A673 (cell line): ENCODE measurements around the gene FAM118B.

ENCODE experiments used
- CTCF ChIP-seq: fragments of 300-800, 200-600 bp; sonication (generic); conservative IDR thresholded peaks from 2 replicates; pipeline ENCODE4 v1.5.1; 2017; ENCODE audit warnings: low read depth, mild to moderate bottlenecking, antibody characterized with exemption, low read length, moderate library complexity, mixed read lengths
- EZH2 ChIP-seq: fragments of 200-600 bp; sonication (generic); IDR thresholded peaks from 2 replicates; pipeline ENCODE4 v1.6.1; 2017; ENCODE audit warnings: borderline replicate concordance, low read depth, mild to moderate bottlenecking, mixed read lengths, antibody characterized with exemption, low read length; ENCODE audit not compliant: poor library complexity, severe bottlenecking

GRCh38 chr11:126175393-126175792, 36.2 kb upstream of the FAM118B start:
- TF ChIP-seq CTCF (no peak), EZH2 (no peak)
